ENCODE results near the gene SELENOH. TPM values are rescaled to one million over a fixed set of nuclear protein-coding genes. Genes with fewer than 3 reads are reported as not detected.

Gene SELENOH
- total and polyA plus RNA-seq, 7 donors, result 130 to 188 (median 149) TPM

- Histone ChIP-seq H3K4me3 (no peak overlapping the region), H3K27ac (no peak overlapping the region), H3K4me1 (peaks cover 0 to 95% (median 84%) of the 10 kb centered on the region in 4 donors), H3K36me3 (no peaks in the 10 kb centered on the region), H3K9me3 (no peaks in the 10 kb centered on the region), H3K27me3 (no peaks in the 10 kb centered on the region)
- no peak for DNase-seq
- TF ChIP-seq POLR2AphosphoS5 (IDR thresholded peaks at IDR 0.05), result no peak
- no peak for TF ChIP-seq CTCF (IDR thresholded peaks at IDR 0.05)
- TF ChIP-seq EP300 (IDR thresholded peaks at IDR 0.05), result no peak
- WGBS, 2 donors, result 26 to 27% methylated on average over 1 of the region's 1 CpG
- intact Hi-C loops (cut with DNase I), result no loop called here
These were observed 29.5 kb downstream of the SELENOH start for GRCh38 chr11:57770793-57771192.

GRCh38 chr11:57771365-57771764 lies 30.1 kb downstream of the SELENOH start:
- peaks cover 0 to 95% (median 84%) of the 10 kb centered on the region in 4 donors for H3K4me1 ChIP-seq
- no peak overlapping the region for H3K27ac ChIP-seq
- H3K27me3 ChIP-seq, result no peaks in the 10 kb centered on the region
- DNase-seq, result no peak
- no peaks in the 10 kb centered on the region for H3K36me3 ChIP-seq
- H3K9me3 ChIP-seq, result no peaks in the 10 kb centered on the region
- no peak overlapping the region for H3K4me3 ChIP-seq
- TF ChIP-seq POLR2AphosphoS5 (IDR thresholded peaks at IDR 0.05) (no peak), EP300 (IDR thresholded peaks at IDR 0.05) (no peak)
- intact Hi-C loops (cut with DNase I), result no loop called here
- 89 to 93% methylated on average over 3 of the region's 3 CpGs for WGBS, 2 donors

GRCh38 chr11:57772562-57772961 lies 31.3 kb downstream of the SELENOH start:
- H3K4me3 ChIP-seq, result no peak overlapping the region
- WGBS, 2 donors, result 69 to 75% methylated on average over 4 of the region's 4 CpGs
- peaks cover 0 to 95% (median 85%) of the 10 kb centered on the region in 4 donors for H3K4me1 ChIP-seq
- TF ChIP-seq POLR2A (IDR thresholded peaks at IDR 0.05) (no peak), CTCF (IDR thresholded peaks at IDR 0.05) (no peak), EP300 (IDR thresholded peaks at IDR 0.05) (no peak)
- DNase-seq, result no peak
- peak overlapping the region in 1 of 4 donors; percentile 29 for H3K27ac ChIP-seq
- H3K36me3 ChIP-seq, result no peaks in the 10 kb centered on the region
- no peaks in the 10 kb centered on the region for H3K9me3 ChIP-seq
- no peaks in the 10 kb centered on the region for H3K27me3 ChIP-seq
- intact Hi-C loops (cut with DNase I), result no loop called here

- no peaks in the 10 kb centered on the region for H3K27me3 ChIP-seq
- peak overlapping the region in 1 of 4 donors; percentile 29 for H3K27ac ChIP-seq
- WGBS, 2 donors, result 67 to 87% methylated on average over 5 of the region's 5 CpGs
- H3K4me1 ChIP-seq, result peaks cover 0 to 95% (median 86%) of the 10 kb centered on the region in 4 donors
- intact Hi-C loops (cut with DNase I), result no loop called here
- no peaks in the 10 kb centered on the region for H3K9me3 ChIP-seq
- DNase-seq, result no peak
- no peak overlapping the region for H3K4me3 ChIP-seq
- H3K36me3 ChIP-seq, result no peaks in the 10 kb centered on the region
- TF ChIP-seq POLR2AphosphoS5 (IDR thresholded peaks at IDR 0.05), result no peak
- TF ChIP-seq POLR2A (IDR thresholded peaks at IDR 0.05), result no peak
These were observed 31.8 kb downstream of the SELENOH start for GRCh38 chr11:57773026-57773598.

GRCh38 chr11:57775491-57775890 lies 34.2 kb downstream of the SELENOH start:
- intact Hi-C loops (cut with DNase I), result no loop called here
- DNase-seq, result no peak
- no peaks in the 10 kb centered on the region for H3K27me3 ChIP-seq
- H3K9me3 ChIP-seq, result no peaks in the 10 kb centered on the region
- WGBS, 2 donors, result 40 to 59% methylated on average over 5 of the region's 5 CpGs
- no peaks in the 10 kb centered on the region for H3K36me3 ChIP-seq
- no peak overlapping the region for H3K4me3 ChIP-seq
- H3K4me1 ChIP-seq, result peaks cover 0 to 98% (median 92%) of the 10 kb centered on the region in 4 donors
- no peak for TF ChIP-seq CTCF (IDR thresholded peaks at IDR 0.05)
- no peak for TF ChIP-seq POLR2AphosphoS5 (IDR thresholded peaks at IDR 0.05)
- no peak for TF ChIP-seq POLR2A (IDR thresholded peaks at IDR 0.05)
- TF ChIP-seq EP300 (IDR thresholded peaks at IDR 0.05), result no peak
- H3K27ac ChIP-seq, result peak overlapping the region; percentile 72 to 86 (median 82)

GRCh38 chr11:57776031-57776521 lies 34.8 kb downstream of the SELENOH start:
- Histone ChIP-seq H3K9me3 (no peaks in the 10 kb centered on the region), H3K36me3 (no peaks in the 10 kb centered on the region), H3K4me3 (no peak overlapping the region), H3K27ac (peak overlapping the region; percentile 72 to 86 (median 82)), H3K4me1 (peaks cover 0 to 99% (median 95%) of the 10 kb centered on the region in 4 donors), H3K27me3 (no peaks in the 10 kb centered on the region)
- WGBS, 2 donors, result 66 to 70% methylated on average over 3 of the region's 3 CpGs
- intact Hi-C loops (cut with DNase I), result no loop called here
- no peak for TF ChIP-seq EP300 (IDR thresholded peaks at IDR 0.05)
- no peak for TF ChIP-seq CTCF (IDR thresholded peaks at IDR 0.05)
- no peak for TF ChIP-seq POLR2AphosphoS5 (IDR thresholded peaks at IDR 0.05)
- TF ChIP-seq POLR2A (IDR thresholded peaks at IDR 0.05), result no peak
- DNase-seq, result no peak

Data from sigmoid colon (tissue), 7 donors.